ENCODE results near the gene TCEAL3.
"Not testable (repeated sequence)": the region's sequence is repeated elsewhere in the genome, so short reads cannot be mapped to it uniquely, and the experiment has no call there.

The TCEAL3 gene

GRCh38 chrX:103607364-103608305 lies at the start of gene TCEAL3:
Gene TCEAL3, plus strand, starts transcription at chrX:103607963. Its CDS starts 1,102 bp downstream, at chrX:103609065.
- DNase-seq, result no peak

- no peak for DNase-seq
These were observed 47.5 kb upstream of the TCEAL3 start for GRCh38 chrX:103560256-103560655.

- no peak for DNase-seq
These were observed 45.0 kb upstream of the TCEAL3 start for GRCh38 chrX:103562801-103563200.

GRCh38 chrX:103565197-103565596 lies 42.6 kb upstream of the TCEAL3 start:
- no peak for DNase-seq

GRCh38 chrX:103565752-103566151 lies 42.0 kb upstream of the TCEAL3 start:
- DNase-seq, result no peak

GRCh38 chrX:103571121-103571520 lies 36.6 kb upstream of the TCEAL3 start:
- DNase-seq, result no peak

- no peak for DNase-seq
These were observed 36.0 kb upstream of the TCEAL3 start for GRCh38 chrX:103571726-103572125.

GRCh38 chrX:103573202-103573601 lies 34.6 kb upstream of the TCEAL3 start:
- no peak for DNase-seq

- DNase-seq, result no peak
These were observed 23.2 kb upstream of the TCEAL3 start for GRCh38 chrX:103584596-103584995.

- DNase-seq, result no peak
These were observed 22.1 kb upstream of the TCEAL3 start, which contains the start of gene TCEAL4 for GRCh38 chrX:103585411-103586313. Gene TCEAL4, plus strand, starts transcription at chrX:103585515. Its CDS starts 1,161 bp downstream, at chrX:103586676.

GRCh38 chrX:103586314-103586646 lies 21.5 kb upstream of the TCEAL3 start:
- no peak for DNase-seq

- no peak for DNase-seq
These were observed 21.1 kb upstream of the TCEAL3 start for GRCh38 chrX:103586659-103587058.

GRCh38 chrX:103592295-103592694 lies 15.5 kb upstream of the TCEAL3 start:
- not testable (repeated sequence) for DNase-seq

- not testable (repeated sequence) for DNase-seq
These were observed 12.6 kb upstream of the TCEAL3 start for GRCh38 chrX:103595202-103595601.

- DNase-seq, result no peak
These were observed 672 bp downstream of the TCEAL3 start for GRCh38 chrX:103608306-103608963.

GRCh38 chrX:103610282-103610681 lies 2.5 kb downstream of the TCEAL3 start:
- DNase-seq, result no peak

GRCh38 chrX:103613362-103613890 lies 5.7 kb downstream of the TCEAL3 start:
- no peak for DNase-seq

GRCh38 chrX:103614999-103615398 lies 7.2 kb downstream of the TCEAL3 start:
- no peak for DNase-seq

GRCh38 chrX:103615781-103616371 lies 8.1 kb downstream of the TCEAL3 start:
- no peak for DNase-seq

GRCh38 chrX:103616676-103617186 lies 9.0 kb downstream of the TCEAL3 start:
- no peak for DNase-seq

GRCh38 chrX:103624111-103624510 lies 16.3 kb downstream of the TCEAL3 start:
- no peak for DNase-seq

- no peak for DNase-seq
These were observed 19.1 kb downstream of the TCEAL3 start for GRCh38 chrX:103626855-103627254.
